Gastroesophageal sphincter (tissue), 4 donors: Measurements from ENCODE around the gene PLIN4. TPM values are rescaled to one million over a fixed set of nuclear protein-coding genes. Genes with fewer than 3 reads are reported as not detected.

Source experiments
- ATAC-seq: fragments of 150-250 bp; one replicate; pipeline ENCODE4 v1.9.1; 2016; ENCODE audit warnings: mild to moderate bottlenecking, moderate library complexity
- H3K27ac ChIP-seq, 4 donors: fragments of 200-600 bp; sonication (generic) in 3 of 4; 1 replicate in 3 of 4; 2 replicates in 1 of 4; pipeline ENCODE4 v1.5.1; 2016 to 2019
- H3K27me3 ChIP-seq: fragments of 200-600 bp; sonication (generic); one replicate; pipeline ENCODE4 v1.5.1; 2019
- H3K36me3 ChIP-seq, 2 donors: fragments of 200-600 bp; sonication (generic); one replicate each; pipeline ENCODE4 v1.5.1; 2019; ENCODE audit warnings: control low read depth in 1 of 2
- H3K4me1 ChIP-seq, 3 donors: fragments of 200-600 bp; sonication (generic); 1 replicate in 2 of 3; 2 replicates in 1 of 3; pipeline ENCODE4 v1.5.1; 2016 to 2019; ENCODE audit warnings: control low read depth in 2 of 3
- H3K4me3 ChIP-seq, 2 donors: fragments of 200-600 bp; sonication (generic); one replicate each; pipeline ENCODE4 v1.5.1; 2019; ENCODE audit warnings: mild to moderate bottlenecking in 1 of 2, moderate library complexity in 1 of 2
- H3K9me3 ChIP-seq, 3 donors: fragments of 200-600 bp; sonication (generic); one replicate each; pipeline ENCODE4 v1.5.1; 2017 to 2019; ENCODE audit warnings: control low read depth in 2 of 3
- CTCF ChIP-seq, 4 experiments: fragments of 200-600 bp in 2 of 4; fragments of 450-650 bp in 2 of 4; sonication (generic) in 1 of 4; IDR thresholded peaks; one replicate each; pipeline ENCODE4 v1.5.1; 2017 to 2019; ENCODE audit warnings: antibody characterized with exemption in 4 of 4, mild to moderate bottlenecking in 2 of 4, moderate library complexity in 2 of 4
- EP300 ChIP-seq: sonication (generic); formaldehyde crosslinking; IDR thresholded peaks from one replicate; pipeline ENCODE4 v1.6.1; 2017; ENCODE audit warnings: antibody characterized with exemption, mild to moderate bottlenecking
- POLR2A ChIP-seq, 2 donors: fragments of 450-650 bp; IDR thresholded peaks; one replicate each; pipeline ENCODE4 v1.6.1; 2017; ENCODE audit warnings: antibody characterized with exemption in 2 of 2, mild to moderate bottlenecking in 2 of 2, moderate library complexity in 1 of 2
- POLR2AphosphoS5 ChIP-seq: sonication (generic); formaldehyde crosslinking; IDR thresholded peaks from one replicate; pipeline ENCODE4 v1.6.1; 2017; ENCODE audit warnings: antibody characterized with exemption
- WGBS, 2 donors: methylation state at CpG; one replicate each; pipeline ENCODE4 v1.1.5; 2018; ENCODE audit warnings: low coverage in 1 of 2; 5-methylcytosine and 5-hydroxymethylcytosine counted together
- total RNA-seq, 4 donors: library from RNA; depleted of rRNA; stranded (reverse); fragments of >200 nt; gene quantifications; one replicate each; pipeline ENCODE4 v1.1.0, GENCODE V29; 2016

The PLIN4 gene
- total RNA-seq, 4 donors from 2014 or later, result 66.0 to 145 (median 87.5) TPM

DNA sequence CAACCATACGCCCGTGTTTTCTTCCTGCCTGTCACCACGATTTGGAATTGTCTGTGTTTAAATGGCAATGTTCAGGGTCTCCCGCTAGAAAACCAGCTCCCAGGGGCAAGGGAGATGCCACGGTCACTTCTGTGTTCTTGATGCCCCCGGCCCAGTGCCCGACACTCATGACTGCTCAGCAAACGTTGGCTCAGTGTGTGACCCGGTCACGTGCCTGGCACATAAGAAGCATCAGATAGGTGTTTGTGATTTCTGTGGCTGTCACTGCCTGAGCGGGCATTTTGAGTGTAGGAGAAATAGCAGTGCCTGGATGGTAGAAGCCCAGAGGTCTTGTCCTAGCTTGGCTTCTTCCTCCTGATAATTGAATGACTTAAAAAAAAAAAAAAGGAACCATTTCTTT, 30.7 kb downstream of the PLIN4 start:
- Histone ChIP-seq H3K4me3 (no peak overlapping the region), H3K27me3 (no peaks in the 10 kb centered on the region), H3K36me3 (peaks cover 0 to 85% of the 10 kb centered on the region in 2 donors), H3K9me3 (no peaks in the 10 kb centered on the region), H3K27ac (no peak overlapping the region), H3K4me1 (no peaks in the 10 kb centered on the region)
- no peak for ATAC-seq
- WGBS, 2 donors, result 83 to 86% methylated on average over 5 to 7 of the region's 11 CpGs
- TF ChIP-seq POLR2A (IDR thresholded peaks at IDR 0.05) (no peak), EP300 (no peak), POLR2AphosphoS5 (no peak), CTCF (IDR thresholded peaks at IDR 0.05) (no peak)

- no peaks in the 10 kb centered on the region for H3K27me3 ChIP-seq
- H3K4me1 ChIP-seq, result no peaks in the 10 kb centered on the region
- no peak for ATAC-seq
- 85 to 100% methylated on average over 1 to 18 of the region's 19 CpGs for WGBS, 2 donors
- TF ChIP-seq POLR2A (IDR thresholded peaks at IDR 0.05) (no peak), EP300 (no peak), CTCF (IDR thresholded peaks at IDR 0.05) (no peak), POLR2AphosphoS5 (no peak)
- H3K4me3 ChIP-seq, result no peak overlapping the region
- H3K9me3 ChIP-seq, result no peaks in the 10 kb centered on the region
- peaks cover 0 to 85% of the 10 kb centered on the region in 2 donors for H3K36me3 ChIP-seq
- no peak overlapping the region for H3K27ac ChIP-seq
Measured at GRCh38 chr19:4483385-4483784, 34.9 kb downstream of the PLIN4 start.

- no peaks in the 10 kb centered on the region for H3K4me1 ChIP-seq
- no peaks in the 10 kb centered on the region for H3K27me3 ChIP-seq
- no peak overlapping the region for H3K27ac ChIP-seq
- H3K4me3 ChIP-seq, result no peak overlapping the region
- WGBS, 2 donors, result 89% methylated on average over 9 of the region's 35 CpGs; no CpG with 5 or more reads in 1 of the 2 donors
- no peak for TF ChIP-seq POLR2A (IDR thresholded peaks at IDR 0.05)
- TF ChIP-seq EP300, result no peak
- TF ChIP-seq CTCF (IDR thresholded peaks at IDR 0.05), result no peak
- no peak for TF ChIP-seq POLR2AphosphoS5
- H3K36me3 ChIP-seq, result peaks cover 0 to 83% of the 10 kb centered on the region in 2 donors
- H3K9me3 ChIP-seq, result no peaks in the 10 kb centered on the region
- ATAC-seq, result no peak
Measured at GRCh38 chr19:4482721-4483364, 35.4 kb downstream of the PLIN4 start.

- Histone ChIP-seq H3K4me1 (peaks cover 3 to 30% (median 20%) of the 10 kb centered on the region in 3 donors), H3K4me3 (no peak overlapping the region), H3K36me3 (peaks cover 0 to 69% of the 10 kb centered on the region in 2 donors), H3K9me3 (no peaks in the 10 kb centered on the region), H3K27me3 (no peaks in the 10 kb centered on the region), H3K27ac (no peak overlapping the region)
- TF ChIP-seq POLR2AphosphoS5, result no peak
- TF ChIP-seq POLR2A (IDR thresholded peaks at IDR 0.05), result no peak
- no peak for TF ChIP-seq CTCF (IDR thresholded peaks at IDR 0.05)
- TF ChIP-seq EP300, result no peak
- no peak for ATAC-seq
- 40 to 64% methylated on average over 2 of the region's 16 CpGs for WGBS, 2 donors
Measured at GRCh38 chr19:4477034-4477801, 41.1 kb downstream of the PLIN4 start.
